Measurements from ENCODE around the gene HUNK. TPM values are rescaled to one million over a fixed set of nuclear protein-coding genes. Genes with fewer than 3 reads are reported as not detected.

Gene HUNK
- total RNA-seq, 2 experiments from 2014 or later = not detected

DNA sequence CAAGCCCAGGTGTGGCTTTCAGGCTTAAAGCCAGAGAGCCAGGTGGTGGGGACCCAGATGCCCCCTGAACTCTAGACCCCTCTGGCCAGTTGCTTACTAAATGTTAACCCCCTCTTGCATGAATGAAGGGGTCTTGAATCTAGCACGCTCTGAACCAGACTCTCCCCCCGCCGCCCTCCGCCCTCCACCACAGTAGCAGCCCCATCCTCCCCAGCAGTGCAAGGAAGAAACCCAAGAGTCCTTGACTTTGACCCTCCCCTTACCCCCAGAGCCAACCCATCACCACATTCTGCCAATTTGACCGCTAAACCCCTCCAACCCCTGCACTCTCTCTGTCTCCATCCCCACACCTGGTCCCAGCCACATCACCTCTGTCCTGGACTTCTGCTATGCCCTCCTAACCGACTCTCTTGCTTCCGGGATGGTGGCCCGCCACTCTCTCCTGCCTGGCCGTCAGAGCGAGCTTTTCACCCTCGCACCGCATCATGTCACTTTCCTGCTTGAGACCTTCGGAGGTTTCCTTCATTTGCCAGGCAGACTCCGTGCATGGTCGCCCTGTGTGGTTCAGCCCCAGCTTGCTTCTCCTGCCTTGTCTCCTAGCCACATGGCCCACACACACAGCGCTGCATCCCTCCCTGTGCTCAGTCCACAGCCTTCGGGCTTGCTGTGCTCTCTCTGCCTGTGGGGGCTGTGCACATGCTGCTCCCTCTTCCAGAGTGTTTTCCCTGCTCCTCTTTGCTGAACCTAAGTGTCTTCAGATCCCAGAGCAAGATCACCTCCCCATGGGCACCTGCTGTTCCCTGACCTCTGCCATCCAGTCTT is 113.4 kb downstream of the HUNK start:
- H3K9me3 ChIP-seq (ENCODE audit: control insufficient read depth in 1 of 2, insufficient read depth in 1 of 2, low read length in 2 of 2) = peaks cover 0 to 17% of the 10 kb centered on the region in 2 experiments
- intact Hi-C loops (cut with DNase I, micrococcal nuclease) = no loop called here
- no peak overlapping the region for H3K27ac Mint-ChIP-seq

DNA sequence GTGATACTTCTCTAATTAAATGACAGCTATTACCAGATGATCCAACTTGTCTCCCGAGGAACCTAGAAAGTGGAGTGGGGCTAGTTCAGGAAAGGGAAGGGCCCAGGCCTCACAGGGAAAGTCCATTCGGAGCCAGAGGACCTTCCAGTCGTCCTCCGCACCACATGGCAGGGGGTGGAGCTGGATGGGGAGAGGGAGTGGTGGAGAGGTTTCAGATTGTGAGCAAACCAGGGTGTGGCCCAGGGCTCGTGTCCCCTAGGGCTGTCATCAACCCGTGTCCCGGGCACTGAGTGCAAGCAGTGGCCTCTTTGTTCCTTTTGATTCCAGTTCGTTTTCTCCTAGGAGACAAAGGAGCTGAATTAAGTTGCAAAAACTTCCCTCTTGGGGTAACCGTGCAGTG is 114.9 kb downstream of the HUNK start:
- intact Hi-C loops (cut with DNase I, micrococcal nuclease) = no loop called here
- POLR2A ChIA-PET = no interaction called here

More for the DNA sequence above, 113.4 kb downstream of the HUNK start:
- CTCF ChIA-PET = no interaction called here
- peaks cover 0 to 3% of the 10 kb centered on the region in 2 experiments for H3K27me3 ChIP-seq (ENCODE audit: control insufficient read depth in 1 of 2, insufficient read depth in 2 of 2, low read length in 2 of 2)
- no peaks in the 10 kb centered on the region for H3K4me1 ChIP-seq (ENCODE audit: insufficient read depth, low read length)
- H3K36me3 ChIP-seq (ENCODE audit: insufficient read depth, low read length) = no peaks in the 10 kb centered on the region
- ATAC-seq (ENCODE audit: poor library complexity) (no peak), DNase-seq (no peak)
- H3K27me3 Mint-ChIP-seq = peaks cover 34% of the 10 kb centered on the region
- H3K9me3 Mint-ChIP-seq = peaks cover 3% of the 10 kb centered on the region
- no peaks in the 10 kb centered on the region for H3K4me1 Mint-ChIP-seq (ENCODE audit: low read depth)
- H3K27ac ChIP-seq (ENCODE audit: low read depth in 1 of 2, low read length in 2 of 2) = no peak overlapping the region
- TF ChIP-seq, protein P1, sequence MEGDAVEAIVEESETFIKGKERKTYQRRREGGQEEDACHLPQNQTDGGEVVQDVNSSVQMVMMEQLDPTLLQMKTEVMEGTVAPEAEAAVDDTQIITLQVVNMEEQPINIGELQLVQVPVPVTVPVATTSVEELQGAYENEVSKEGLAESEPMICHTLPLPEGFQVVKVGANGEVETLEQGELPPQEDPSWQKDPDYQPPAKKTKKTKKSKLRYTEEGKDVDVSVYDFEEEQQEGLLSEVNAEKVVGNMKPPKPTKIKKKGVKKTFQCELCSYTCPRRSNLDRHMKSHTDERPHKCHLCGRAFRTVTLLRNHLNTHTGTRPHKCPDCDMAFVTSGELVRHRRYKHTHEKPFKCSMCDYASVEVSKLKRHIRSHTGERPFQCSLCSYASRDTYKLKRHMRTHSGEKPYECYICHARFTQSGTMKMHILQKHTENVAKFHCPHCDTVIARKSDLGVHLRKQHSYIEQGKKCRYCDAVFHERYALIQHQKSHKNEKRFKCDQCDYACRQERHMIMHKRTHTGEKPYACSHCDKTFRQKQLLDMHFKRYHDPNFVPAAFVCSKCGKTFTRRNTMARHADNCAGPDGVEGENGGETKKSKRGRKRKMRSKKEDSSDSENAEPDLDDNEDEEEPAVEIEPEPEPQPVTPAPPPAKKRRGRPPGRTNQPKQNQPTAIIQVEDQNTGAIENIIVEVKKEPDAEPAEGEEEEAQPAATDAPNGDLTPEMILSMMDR (IDR thresholded peaks at IDR 0.05) = no peak
- no peaks in the 10 kb centered on the region for H3K36me3 Mint-ChIP-seq (ENCODE audit: low read depth)
- POLR2A ChIA-PET = no interaction called here
- H3K4me3 ChIP-seq (ENCODE audit: low read length) = no peak overlapping the region
- no peak overlapping the region for H3K4me3 Mint-ChIP-seq

DNA sequence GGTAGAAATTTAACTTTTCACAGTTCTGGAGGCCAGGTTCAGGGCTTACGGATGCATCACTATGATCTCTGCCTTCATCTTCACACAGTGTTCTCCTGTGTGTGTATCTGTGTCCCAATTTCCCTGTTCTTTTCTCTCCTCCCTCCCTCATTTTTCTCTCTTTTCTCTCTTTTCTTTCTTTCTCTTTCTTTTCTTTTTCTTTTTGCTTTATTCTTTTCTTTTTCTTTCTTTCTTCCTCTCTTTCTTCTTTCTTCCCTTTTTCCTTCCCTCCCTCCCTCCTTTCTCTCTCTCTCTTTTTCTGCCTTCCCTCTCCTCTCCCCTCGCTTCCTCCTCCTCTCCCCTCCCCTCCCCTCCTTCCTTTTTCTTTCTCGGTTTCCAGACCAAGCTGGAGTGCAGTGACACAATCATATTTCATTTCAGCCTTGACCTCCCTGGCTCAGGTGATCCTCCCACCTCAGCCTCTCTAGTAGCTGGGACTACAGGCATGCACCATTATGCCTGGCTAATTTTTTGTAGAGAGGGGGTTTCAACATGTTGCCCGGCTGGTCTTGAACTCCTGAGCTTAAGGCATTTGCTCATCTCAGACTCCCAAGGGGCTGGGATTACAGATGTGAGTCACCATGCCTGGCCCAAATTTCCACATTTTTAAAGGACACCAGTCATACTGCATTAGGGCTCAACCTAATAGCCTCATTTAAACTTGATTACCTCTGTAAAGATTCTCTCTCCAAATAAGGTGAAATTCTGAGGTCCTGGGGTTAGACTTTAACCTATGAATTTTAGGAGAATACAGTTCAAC is 115.9 kb downstream of the HUNK start:
- TF ChIP-seq, protein P1 (IDR thresholded peaks at IDR 0.05) = no peak
- Mint-ChIP-seq H3K27ac (no peak overlapping the region), H3K27me3 (peaks cover 36% of the 10 kb centered on the region), H3K36me3 (ENCODE audit: low read depth) (no peaks in the 10 kb centered on the region), H3K4me1 (ENCODE audit: low read depth) (no peaks in the 10 kb centered on the region), H3K9me3 (no peaks in the 10 kb centered on the region), H3K4me3 (no peak overlapping the region)
- POLR2A ChIA-PET = no interaction called here
- no peak overlapping the region for H3K27ac ChIP-seq (ENCODE audit: low read depth in 1 of 2, low read length in 2 of 2)
- H3K27me3 ChIP-seq (ENCODE audit: control insufficient read depth in 1 of 2, insufficient read depth in 2 of 2, low read length in 2 of 2) = peaks cover 0 to 3% of the 10 kb centered on the region in 2 experiments
- no peaks in the 10 kb centered on the region for H3K36me3 ChIP-seq (ENCODE audit: insufficient read depth, low read length)
- ATAC-seq (ENCODE audit: poor library complexity) (no peak), DNase-seq (no peak)
- CTCF ChIA-PET = no interaction called here
- H3K9me3 ChIP-seq (ENCODE audit: control insufficient read depth in 1 of 2, insufficient read depth in 1 of 2, low read length in 2 of 2) = peaks cover 0 to 9% of the 10 kb centered on the region in 2 experiments
- intact Hi-C loops (cut with DNase I, micrococcal nuclease) = no loop called here
- no peaks in the 10 kb centered on the region for H3K4me1 ChIP-seq (ENCODE audit: insufficient read depth, low read length)
- no peak overlapping the region for H3K4me3 ChIP-seq (ENCODE audit: low read length)

More for the DNA sequence above, 114.9 kb downstream of the HUNK start:
- Histone ChIP-seq H3K36me3 (ENCODE audit: insufficient read depth, low read length) (no peaks in the 10 kb centered on the region), H3K4me3 (ENCODE audit: low read length) (no peak overlapping the region), H3K9me3 (ENCODE audit: control insufficient read depth in 1 of 2, insufficient read depth in 1 of 2, low read length in 2 of 2) (peaks cover 0 to 15% of the 10 kb centered on the region in 2 experiments), H3K27ac (ENCODE audit: low read depth in 1 of 2, low read length in 2 of 2) (no peak overlapping the region), H3K27me3 (ENCODE audit: control insufficient read depth in 1 of 2, insufficient read depth in 2 of 2, low read length in 2 of 2) (peaks cover 0 to 3% of the 10 kb centered on the region in 2 experiments), H3K4me1 (ENCODE audit: insufficient read depth, low read length) (no peaks in the 10 kb centered on the region)
- TF ChIP-seq, protein P1 (IDR thresholded peaks at IDR 0.05) = no peak
- Mint-ChIP-seq H3K4me3 (no peak overlapping the region), H3K36me3 (ENCODE audit: low read depth) (no peaks in the 10 kb centered on the region), H3K27ac (no peak overlapping the region), H3K27me3 (peaks cover 36% of the 10 kb centered on the region), H3K4me1 (ENCODE audit: low read depth) (no peaks in the 10 kb centered on the region), H3K9me3 (no peaks in the 10 kb centered on the region)
- DNase-seq (no peak), ATAC-seq (ENCODE audit: poor library complexity) (no peak)
- CTCF ChIA-PET = no interaction called here

Measured in CD4-positive, alpha-beta T cell (primary cell).